Caki2 (cell line): ENCODE data around the gene ACSBG1. TPM values are rescaled to one million over a fixed set of nuclear protein-coding genes. Genes with fewer than 3 reads are reported as not detected.

Experiments used
- DNase-seq: peaks from one replicate; pipeline ENCODE4 v3.0.0-alpha.2; 2015; ENCODE audit warnings: low read depth
- in situ Hi-C: cut with HindIII; loops from 2 replicates; pipeline ENCODE4 v1.10.0; 2016; ENCODE audit warnings: low sequenced_read_pairs, low pct_unique_long_range_greater_than_20kb, mixed read lengths
- total RNA-seq: library from RNA; depleted of rRNA; stranded (reverse); fragments of >200 nt; shearing (Covaris generic); gene quantifications from 2 replicates; pipeline ENCODE4 v1.2.3, GENCODE V29; 2014; ENCODE audit warnings: low replicate concordance; rRNA removed

The ACSBG1 gene, protein sequence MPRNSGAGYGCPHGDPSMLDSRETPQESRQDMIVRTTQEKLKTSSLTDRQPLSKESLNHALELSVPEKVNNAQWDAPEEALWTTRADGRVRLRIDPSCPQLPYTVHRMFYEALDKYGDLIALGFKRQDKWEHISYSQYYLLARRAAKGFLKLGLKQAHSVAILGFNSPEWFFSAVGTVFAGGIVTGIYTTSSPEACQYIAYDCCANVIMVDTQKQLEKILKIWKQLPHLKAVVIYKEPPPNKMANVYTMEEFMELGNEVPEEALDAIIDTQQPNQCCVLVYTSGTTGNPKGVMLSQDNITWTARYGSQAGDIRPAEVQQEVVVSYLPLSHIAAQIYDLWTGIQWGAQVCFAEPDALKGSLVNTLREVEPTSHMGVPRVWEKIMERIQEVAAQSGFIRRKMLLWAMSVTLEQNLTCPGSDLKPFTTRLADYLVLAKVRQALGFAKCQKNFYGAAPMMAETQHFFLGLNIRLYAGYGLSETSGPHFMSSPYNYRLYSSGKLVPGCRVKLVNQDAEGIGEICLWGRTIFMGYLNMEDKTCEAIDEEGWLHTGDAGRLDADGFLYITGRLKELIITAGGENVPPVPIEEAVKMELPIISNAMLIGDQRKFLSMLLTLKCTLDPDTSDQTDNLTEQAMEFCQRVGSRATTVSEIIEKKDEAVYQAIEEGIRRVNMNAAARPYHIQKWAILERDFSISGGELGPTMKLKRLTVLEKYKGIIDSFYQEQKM
- not detected in 2 replicates for total RNA-seq

DNA sequence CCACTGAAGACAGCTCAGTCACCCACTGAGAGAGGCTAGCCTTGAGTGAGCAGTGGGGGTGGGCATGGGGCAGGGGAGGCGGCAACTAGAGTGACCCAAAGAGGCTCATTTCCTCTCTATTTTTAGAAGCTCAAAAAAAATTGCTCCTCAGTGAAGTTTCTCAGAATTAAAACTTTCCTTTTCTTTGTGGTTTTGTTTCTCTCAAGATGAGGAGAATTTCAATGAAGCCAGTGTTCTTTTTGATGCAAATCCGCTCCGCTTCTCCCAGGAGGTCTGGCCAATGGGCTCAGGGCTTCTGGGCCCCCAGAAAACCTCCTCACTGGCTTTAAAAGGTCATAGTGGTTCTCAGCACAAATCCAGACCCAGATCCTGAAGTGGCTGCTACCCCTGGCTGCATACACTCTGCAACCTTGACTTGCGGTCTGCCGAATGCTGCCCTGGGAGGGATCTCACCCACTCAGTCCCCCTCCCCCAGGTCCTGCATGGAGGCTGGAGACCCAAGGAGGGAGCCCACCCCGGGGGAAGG, at the start of gene ACSBG1:
ACSBG1 (minus strand) TSS at position 51 of the 526 bp plus-strand sequence. CDS start 64 bp downstream, outside the sequence.
- no peak for DNase-seq
- in situ Hi-C loops: no loop called here

DNA sequence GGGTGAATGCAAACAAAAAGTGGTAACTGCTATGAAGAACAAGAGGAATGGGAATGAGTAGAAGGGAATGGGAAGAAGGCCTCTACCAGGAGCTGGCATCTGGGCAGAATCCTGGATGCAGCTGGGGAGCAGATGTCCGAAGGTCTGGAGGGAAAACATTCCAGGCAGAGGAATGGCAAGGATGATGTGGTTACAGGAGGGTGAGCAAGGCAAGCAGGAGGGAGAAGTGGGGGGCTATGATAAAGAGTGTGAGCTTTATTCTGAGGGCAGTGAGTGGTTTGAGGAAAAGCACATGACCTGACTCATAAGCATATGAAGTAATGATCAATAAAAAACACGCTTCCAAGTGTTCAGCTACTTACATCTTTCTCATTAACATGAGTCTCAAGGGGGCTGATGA, 48.0 kb upstream of the ACSBG1 start:
- in situ Hi-C loops: no loop called here

DNA sequence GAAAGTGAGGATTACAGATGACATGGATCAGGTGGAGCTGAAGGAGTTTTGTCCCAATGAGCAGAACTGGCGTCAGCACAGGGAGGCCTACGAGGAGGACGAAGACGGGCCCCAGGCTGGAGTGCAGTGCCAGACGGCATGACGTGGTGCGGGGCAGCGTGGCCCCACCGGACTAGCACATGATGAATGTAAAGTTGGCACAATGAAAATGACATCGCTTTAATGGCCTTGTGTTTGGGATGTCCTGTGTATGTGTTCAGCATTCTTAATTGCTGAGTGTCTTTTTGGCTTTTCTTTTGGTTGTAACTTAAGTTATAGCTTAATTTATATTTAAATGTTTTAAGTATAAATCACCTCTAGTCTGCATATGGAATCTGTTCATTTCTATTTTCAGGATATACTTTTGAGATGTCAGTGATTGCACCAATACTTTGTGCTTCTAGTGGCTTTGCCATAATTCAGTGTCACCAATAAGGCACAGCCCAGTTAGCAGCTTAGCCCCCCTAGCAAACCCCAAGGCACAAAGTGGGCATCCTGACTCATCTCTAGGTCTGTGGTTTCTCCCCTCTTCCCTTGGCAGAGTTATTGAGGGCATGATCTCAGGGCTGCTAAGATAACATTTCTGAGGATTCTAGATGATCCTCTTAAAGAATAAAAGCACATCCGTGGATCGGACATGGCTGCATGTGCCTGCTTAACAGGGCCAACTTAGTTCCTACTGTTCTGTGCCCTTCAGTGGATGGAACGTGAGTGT, 46.1 kb upstream of the ACSBG1 start:
- in situ Hi-C loops: no loop called here
- no peak for DNase-seq

More for the DNA sequence above, 48.0 kb upstream of the ACSBG1 start:
- DNase-seq: no peak

DNA sequence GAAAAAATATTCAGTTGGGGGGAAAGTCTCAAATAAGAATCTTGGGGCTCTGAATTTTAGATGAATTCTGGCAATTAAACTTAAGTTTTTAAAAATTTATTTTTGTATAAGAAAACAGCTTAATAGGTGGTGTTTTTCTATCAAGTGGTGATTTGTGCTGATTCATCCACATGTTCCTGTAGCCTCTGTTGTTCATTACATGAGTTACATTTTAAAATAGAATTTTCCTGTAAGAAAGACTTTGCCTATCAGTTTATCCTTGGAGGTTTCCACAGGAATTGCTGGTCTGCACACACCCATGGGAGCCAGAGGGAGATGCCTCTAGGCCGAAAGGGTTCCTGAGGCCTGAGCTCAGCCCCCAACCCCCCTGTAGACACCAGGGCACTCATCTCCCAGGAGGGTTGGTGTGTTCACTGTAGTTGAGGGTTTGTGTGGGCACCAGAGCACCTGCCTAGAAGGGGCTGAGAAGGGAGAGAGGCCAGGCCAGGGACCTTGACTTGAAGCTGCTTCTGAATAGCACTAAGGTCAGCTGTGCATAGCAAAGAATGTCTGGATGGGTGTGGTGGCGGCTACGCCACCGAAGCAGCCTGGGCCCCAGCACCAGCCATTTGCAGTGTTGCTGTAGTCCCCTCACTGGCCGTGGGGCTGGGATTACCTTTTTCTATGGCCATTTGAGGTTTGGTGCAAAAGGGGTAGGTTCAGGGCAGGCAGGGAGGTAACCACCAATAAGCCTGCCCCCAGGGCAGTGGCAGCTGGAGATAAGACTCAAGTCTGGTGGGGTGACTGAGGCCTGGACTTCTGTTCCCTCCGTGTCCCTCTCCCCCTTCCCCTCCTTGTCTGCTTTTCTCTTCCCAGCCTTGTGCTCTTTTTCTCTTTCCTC, 41.9 kb upstream of the ACSBG1 start:
- DNase-seq: no peak
- in situ Hi-C loops: no loop called here

DNA sequence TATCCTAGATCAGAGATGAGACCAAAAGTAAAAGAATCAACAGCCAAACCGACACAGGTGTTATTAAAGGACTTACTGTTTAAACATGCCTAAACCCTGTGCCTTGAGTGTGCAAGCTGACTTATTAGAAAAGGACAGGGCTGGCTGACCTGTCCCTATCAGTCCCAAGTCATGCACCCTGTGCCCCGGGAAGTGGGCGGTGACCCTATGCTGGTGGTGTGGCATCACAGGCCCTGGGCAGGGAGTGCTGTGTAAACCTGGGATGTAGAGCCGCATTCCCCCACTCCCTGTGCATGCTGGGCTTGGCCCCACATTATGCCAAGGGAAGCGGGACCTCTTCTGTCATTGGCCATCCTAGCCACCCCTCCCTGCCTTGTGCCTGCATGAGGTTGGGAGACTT, 40.6 kb upstream of the ACSBG1 start:
- in situ Hi-C loops: no loop called here
- DNase-seq: no peak

DNA sequence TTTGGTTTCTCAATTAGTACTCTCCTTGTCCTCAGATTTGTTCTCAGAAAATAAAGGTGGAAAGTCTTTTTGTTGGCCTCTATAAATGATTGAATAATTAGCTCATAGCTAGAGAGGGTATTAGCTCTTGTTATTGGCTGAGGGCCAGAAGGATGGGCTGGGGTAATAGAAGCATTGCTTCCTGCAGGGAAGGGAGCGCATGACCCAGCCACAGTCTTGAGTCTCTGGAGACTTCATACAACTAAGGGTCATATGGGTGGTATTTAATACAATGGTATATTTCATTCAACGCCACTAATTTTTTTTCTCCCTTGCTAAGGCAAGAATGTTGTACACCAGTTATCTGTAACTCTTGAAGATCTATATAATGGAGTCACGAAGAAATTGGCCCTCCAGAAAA, 38.4 kb upstream of the ACSBG1 start:
- no peak for DNase-seq
- in situ Hi-C loops: no loop called here

DNA sequence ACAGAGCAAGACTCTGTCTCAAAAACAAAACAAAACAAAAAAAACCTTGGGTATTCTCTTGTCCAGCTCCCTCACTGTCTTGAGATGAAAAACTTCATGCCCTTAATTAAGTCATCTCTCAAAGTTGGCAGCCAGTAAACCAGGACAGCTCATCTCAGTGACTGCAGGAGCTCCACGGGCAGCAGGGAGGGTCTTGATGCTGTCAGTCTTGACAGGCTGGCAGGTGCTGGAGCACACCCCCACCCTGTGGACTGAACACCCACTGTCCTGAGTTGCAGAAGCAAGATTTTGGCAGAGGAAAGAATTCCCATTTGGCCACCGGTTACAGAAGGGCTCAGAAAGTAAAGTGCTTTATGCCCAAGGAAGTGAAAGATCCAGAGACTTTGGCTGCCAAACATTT, 38.0 kb upstream of the ACSBG1 start:
- in situ Hi-C loops: no loop called here
- no peak for DNase-seq

DNA sequence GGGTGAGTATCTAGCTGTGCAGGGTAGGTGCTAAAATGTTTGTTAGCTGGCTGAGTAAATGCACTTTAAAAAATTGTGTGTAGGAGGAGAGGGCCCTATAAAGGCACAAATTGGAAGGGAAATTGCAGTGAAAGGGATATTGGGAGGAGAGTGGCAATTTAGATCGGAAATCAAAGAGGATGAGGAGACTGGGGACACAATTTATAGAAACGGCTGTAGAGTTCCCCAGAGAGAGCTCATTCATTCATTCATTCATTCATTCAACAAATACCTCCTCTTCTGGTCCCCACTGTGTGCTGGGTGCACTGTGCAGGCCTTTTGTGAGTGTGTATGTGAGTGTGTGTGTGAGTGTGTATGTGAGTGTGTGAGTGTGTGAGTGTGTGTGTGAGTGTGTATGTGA, 32.4 kb upstream of the ACSBG1 start:
- in situ Hi-C loops: no loop called here

DNA sequence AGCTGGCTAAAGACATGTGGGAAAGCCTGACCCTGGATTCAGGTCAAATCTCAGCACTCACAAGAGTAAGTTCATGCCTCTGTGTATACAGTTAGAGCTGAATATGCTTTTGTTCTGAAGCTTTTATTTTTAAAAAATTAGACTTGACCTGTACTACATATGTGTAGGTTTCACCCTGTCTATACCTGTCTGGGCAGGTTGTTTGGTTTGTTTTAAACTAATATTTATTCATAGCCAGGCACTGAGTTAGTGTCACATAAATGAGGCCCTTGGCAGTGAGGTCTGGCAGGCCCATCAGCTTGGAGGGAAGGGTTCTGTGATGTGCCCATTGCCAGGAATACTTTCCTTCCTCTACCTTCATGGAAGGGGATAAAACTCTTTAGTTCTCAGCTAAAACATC, 31.9 kb upstream of the ACSBG1 start:
- DNase-seq: no peak
- in situ Hi-C loops: no loop called here

More for the DNA sequence above, 32.4 kb upstream of the ACSBG1 start:
- no peak for DNase-seq

DNA sequence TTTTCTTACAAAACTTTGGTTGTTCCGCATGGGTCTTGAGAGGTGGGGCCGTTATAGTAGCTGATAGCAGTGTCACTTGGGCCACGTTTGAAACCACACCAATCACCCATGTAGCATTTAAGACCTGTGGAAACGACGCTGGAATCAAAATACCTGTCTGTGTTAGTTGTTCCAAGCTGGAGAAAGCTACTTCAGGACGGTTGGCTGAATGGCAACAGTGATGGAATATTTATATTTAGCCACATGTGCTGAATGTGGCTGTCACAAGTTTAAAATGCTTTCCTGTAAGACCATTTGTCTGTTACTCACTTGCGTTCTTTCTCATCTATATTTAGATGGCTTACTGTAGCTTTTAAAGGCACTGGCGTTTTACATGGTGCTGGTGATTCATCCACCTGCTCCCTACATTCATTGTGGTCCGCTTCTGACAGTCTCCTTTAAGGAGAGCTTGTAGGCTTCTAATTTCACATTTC, 31.4 kb upstream of the ACSBG1 start:
- DNase-seq: no peak
- in situ Hi-C loops: no loop called here

DNA sequence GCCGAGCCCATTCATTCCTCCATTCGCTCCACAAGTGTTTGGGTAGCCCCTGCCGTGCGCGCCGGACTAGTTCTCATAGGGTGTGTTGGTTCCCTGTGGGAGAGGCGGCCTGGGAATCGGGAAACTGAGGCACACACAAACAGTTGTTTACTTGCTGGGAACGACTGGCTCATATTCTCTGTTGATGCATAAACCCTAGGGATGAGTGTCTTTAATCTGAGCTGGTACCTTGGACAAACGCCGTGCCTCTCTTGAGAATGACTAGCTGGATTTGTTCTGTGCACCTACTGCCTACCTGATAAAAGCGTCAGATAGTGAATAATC, 30.7 kb upstream of the ACSBG1 start:
- in situ Hi-C loops: no loop called here
- DNase-seq: no peak

DNA sequence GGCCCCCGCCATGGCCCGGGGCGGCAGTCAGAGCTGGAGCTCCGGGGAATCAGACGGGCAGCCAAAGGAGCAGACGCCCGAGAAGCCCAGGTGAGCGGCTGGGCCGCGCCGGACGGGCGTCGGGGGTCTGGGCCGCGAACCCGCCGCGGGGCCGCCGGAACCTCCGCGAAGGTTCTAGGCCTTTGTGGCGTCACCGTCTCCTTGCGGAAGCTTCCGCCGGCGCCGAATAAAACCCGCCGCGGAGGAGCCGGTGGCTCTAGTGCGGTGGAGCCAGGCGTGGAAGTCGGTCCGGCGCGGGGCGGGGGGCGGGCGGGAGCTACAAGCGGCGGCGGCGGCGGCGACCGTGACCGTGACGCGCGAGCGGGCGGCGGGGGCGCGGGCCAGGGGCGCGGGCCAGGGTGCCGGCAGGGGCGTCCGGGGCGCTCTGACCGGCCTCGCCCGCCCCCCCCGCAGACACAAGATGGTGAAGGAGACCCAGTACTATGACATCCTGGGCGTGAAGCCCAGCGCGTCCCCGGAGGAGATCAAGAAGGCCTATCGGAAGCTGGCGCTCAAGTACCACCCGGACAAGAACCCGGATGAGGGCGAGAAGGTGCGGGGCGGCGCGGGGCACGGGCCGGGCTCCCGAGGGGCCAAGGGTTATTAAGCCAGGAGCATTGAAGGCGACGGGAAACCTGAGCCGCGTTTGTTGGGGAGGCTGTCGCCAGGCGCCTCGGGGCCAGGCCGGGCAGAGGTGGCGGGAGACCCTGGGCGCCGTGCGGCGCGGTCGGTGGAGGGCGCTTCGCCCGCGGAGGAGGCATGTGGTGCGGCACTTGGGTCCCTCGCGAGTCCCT, 30.2 kb upstream of the ACSBG1 start, which contains the start of gene DNAJA4:
DNAJA4 (plus strand) TSS at position 259 of the 833 bp plus-strand sequence; CDS start at position 461, 202 bp downstream.
- DNase-seq: no peak
- in situ Hi-C loops: no loop called here

DNA sequence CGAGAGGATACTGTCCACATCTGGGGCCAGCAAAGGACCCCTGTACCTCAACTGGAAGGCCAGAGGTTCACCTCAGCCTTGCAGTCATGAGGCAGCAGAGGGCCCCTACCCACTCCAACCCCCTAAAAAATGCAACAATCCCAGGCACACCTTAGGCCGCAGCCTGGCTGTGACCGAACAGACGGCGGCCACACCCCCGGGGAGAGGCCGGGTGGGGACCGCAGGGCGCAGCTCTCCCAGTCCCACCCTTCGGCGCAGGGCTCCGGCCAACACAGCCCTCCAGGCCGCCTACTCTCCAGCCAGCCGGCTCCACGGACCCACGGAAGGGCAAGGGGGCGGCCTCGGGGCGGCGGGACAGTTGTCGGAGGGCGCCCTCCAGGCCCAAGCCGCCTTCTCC, 29.5 kb upstream of the ACSBG1 start:
- DNase-seq: no peak
- in situ Hi-C loops: no loop called here

DNA sequence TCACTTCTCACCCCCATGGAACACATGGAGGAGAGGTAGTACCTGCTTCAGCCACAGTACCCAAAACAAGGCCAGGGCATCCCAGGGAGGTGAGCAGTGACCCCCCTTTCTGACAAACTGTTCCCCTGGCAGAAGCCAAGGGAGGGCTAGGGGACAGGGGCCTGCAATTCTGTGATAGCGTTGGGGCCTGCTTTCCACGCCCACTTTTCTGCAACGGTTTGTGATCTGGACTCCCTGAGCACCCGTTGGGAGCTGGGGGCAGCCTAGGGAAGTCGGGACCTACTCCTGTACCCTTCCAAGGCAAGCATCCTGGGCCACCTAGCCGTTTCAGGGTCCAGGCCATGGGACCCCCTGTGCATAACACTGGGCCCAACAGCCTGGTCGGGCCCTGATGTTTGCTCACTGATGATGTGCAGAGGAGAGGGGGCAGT, 29.0 kb upstream of the ACSBG1 start:
- in situ Hi-C loops: no loop called here
- DNase-seq: no peak

DNA sequence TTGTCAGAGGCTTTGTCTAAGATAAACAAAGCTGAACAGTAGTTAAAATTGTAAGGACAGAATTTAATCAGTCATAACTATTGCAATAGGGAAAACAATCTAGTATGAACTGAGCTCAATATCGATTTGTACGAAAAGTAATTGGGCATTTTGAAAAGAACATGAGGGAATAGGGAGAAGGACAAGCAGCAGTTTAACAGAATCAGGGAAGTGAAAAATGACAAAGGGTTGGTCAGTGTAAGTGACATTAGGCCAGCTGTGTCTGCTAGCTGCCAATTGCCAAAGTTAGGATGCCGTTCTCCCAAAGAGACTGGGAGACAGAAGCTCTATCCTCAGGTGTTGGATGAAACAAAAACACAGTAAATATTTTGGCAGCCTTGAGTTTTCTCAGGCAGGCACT, 26.7 kb upstream of the ACSBG1 start:
- in situ Hi-C loops: no loop called here

DNA sequence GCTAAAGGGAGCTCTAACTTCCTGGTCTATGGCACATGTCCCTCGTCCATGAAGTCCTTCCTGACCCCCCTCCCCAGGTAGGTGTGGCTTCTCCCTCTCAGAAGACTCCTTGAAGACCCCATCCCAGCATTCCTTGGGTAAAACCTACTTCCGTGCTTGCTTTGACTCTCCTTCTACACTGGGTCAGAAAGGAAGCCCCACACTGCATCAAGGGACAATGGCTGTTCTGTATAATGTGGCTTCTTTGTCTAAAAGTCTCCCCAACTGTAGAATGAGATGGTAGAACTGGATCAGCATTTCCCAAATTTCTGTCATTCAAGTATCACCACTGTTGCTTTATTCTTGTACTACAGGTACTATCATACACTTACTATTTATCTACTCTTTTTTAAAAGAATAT, 26.1 kb upstream of the ACSBG1 start:
- no peak for DNase-seq
- in situ Hi-C loops: no loop called here

More for the DNA sequence above, 26.7 kb upstream of the ACSBG1 start:
- DNase-seq: no peak

DNA sequence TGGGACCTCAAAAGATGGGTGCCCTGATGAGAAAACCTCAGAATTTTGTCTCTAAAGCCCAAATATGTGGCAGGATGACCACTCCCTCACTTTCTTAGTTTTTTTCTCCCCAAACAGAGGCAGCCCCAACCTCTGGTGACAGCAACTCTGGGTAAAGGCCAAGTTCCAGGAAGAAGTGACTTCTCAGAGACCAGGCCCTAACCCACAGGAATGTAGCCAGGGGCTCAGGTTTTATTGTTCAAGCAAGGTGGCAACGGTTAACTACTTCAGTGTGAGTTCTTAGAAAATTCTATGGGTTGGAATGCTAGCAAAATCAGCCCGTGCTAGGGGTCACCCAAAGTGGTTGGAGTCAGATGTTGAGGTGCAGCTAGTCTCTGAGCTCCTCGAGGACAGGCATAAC, 24.9 kb upstream of the ACSBG1 start:
- in situ Hi-C loops: no loop called here
- DNase-seq: no peak
